Fibroblast of pulmonary artery (primary cell): ENCODE data around the gene FOXE3.

ENCODE experiments used
- DNase-seq: peaks from one replicate; pipeline ENCODE4 v3.0.0-alpha.2; 2010; ENCODE audit warnings: low read depth
- H3K4me3 ChIP-seq: replicated peaks from 2 replicates; pipeline ENCODE4 v1.5.1; 2011; ENCODE audit warnings: low read depth, mild to moderate bottlenecking, control low read depth, low read length, moderate library complexity
- TF ChIP-seq, protein P1 (sequence below): IDR thresholded peaks from 2 replicates; pipeline ENCODE4 v1.5.1; 2011; ENCODE audit warnings: mild to moderate bottlenecking, control low read depth, low read length, inconsistent platforms; ENCODE audit errors: missing control alignments

Gene FOXE3

DNA sequence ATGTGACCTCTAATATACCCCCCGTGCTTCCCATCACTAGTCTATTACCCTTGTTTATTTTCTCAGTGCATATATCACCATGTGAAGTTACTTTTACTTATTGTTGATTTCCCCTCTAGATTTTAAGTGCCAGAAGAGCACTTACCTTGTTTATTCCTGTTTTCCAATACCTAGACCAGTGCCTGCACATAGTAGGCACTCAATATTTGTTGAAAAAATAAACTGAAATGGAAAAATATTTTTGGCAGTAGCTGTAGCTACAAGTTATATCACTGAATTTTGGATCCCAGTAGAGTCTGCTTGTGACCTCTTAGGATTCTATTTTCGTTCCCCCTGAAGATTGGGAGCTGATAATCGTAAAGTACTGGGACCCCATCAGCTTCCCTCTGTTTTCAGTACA, 32.0 kb upstream of the FOXE3 start:
- TF ChIP-seq, protein P1, sequence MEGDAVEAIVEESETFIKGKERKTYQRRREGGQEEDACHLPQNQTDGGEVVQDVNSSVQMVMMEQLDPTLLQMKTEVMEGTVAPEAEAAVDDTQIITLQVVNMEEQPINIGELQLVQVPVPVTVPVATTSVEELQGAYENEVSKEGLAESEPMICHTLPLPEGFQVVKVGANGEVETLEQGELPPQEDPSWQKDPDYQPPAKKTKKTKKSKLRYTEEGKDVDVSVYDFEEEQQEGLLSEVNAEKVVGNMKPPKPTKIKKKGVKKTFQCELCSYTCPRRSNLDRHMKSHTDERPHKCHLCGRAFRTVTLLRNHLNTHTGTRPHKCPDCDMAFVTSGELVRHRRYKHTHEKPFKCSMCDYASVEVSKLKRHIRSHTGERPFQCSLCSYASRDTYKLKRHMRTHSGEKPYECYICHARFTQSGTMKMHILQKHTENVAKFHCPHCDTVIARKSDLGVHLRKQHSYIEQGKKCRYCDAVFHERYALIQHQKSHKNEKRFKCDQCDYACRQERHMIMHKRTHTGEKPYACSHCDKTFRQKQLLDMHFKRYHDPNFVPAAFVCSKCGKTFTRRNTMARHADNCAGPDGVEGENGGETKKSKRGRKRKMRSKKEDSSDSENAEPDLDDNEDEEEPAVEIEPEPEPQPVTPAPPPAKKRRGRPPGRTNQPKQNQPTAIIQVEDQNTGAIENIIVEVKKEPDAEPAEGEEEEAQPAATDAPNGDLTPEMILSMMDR = no peak
- no peak for DNase-seq
- no peak overlapping the region for H3K4me3 ChIP-seq

DNA sequence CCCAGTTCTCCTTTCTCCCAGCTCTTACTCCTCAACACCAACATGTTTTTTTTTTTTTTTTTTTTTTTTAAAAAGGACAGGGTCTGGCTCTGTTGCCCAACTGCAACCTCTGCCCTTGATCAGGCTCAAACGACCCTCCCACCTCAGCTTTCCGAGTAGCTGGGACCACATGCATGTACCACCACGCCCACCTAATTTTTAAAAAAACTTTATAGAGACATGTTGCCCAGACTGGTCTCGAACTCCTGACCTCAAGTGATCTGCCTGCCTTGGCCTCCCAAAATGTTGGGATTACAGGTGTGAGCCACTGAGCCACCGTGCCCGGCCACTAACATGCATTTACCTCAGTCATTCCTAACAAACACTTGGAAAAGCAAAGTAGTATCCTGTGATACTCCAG, 31.1 kb upstream of the FOXE3 start:
- DNase-seq = no peak
- H3K4me3 ChIP-seq = no peak overlapping the region
- TF ChIP-seq, protein P1 = no peak

DNA sequence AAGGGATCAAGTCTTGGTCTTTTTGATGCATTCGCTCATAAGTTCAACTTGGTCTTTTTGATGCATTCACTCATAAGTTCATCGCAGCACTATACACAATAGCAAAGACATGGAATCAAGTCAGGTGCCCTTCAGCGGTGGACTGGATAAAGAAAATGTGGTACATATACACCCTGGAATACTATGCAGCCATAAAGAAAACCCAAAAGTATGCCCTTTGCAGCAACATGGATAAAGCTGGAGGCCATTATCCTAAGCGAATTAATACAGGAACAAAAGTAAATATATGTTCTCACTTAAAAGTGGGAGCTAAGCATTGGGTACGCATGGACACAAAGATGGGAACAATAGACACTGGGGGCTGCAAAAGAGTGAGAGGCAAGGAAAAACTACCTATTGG, 29.8 kb upstream of the FOXE3 start:
- no peak for DNase-seq
- TF ChIP-seq, protein P1 = no peak

DNA sequence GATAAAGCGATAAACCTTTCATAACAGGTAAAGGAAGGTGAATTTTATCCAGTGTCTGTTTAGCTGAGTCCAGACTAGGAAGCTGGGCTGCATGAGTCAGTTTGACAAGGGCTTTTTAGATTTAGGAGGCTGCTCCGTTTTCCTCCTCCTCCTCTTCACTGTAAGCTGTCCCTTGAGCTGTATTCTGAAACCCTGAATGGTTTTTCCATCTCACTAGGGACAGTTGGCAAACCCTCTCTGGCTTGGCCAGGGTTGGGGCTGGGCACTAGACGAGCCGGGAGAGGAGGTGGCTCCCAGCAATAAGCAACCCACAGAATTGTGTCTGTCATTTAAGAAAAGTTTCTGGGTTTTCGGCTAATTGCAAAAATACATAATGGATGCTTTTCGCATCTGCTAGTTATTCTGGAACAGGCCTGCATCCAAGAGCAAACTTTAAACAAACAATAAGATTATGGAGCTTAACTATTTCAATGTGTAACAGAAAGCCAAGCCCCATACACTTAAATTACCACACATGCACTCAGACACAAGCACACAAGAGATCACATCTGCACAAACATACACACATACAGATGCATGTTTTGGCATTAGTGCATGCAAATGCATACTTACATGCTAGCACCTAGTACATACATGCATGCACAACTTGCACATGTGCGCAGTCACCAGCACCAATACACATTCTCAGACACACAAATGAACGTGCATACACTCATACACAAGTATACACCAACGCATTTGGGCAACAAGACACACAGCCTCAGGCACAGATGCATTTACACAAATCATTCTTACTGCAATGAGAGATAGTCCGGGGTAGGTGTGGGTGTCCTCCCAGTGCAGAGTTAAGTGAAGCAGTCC, 27.8 kb upstream of the FOXE3 start:
- no peak overlapping the region for H3K4me3 ChIP-seq
- TF ChIP-seq, protein P1 = no peak
- no peak for DNase-seq

More for the DNA sequence above, 29.8 kb upstream of the FOXE3 start:
- H3K4me3 ChIP-seq = no peak overlapping the region

DNA sequence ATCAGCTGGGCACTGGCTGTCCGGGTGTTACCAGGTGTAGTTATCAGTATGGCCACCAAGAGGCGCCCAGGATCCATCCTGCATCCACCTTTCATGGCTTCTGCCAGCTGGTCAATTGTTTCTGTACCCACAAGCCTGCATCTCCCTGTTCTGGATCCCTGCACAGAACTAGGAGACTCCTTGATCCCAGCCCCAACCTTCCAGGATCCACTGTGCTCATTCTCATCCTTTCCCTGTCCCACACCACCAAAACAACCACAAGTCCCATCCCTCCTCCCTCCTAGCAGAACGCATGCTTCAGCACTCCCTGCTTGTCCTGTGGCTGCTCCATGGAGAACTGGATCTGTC, 27.2 kb upstream of the FOXE3 start:
- peak; percentile 72 for DNase-seq
- TF ChIP-seq, protein P1 = peak; percentile 88
- no peak overlapping the region for H3K4me3 ChIP-seq

DNA sequence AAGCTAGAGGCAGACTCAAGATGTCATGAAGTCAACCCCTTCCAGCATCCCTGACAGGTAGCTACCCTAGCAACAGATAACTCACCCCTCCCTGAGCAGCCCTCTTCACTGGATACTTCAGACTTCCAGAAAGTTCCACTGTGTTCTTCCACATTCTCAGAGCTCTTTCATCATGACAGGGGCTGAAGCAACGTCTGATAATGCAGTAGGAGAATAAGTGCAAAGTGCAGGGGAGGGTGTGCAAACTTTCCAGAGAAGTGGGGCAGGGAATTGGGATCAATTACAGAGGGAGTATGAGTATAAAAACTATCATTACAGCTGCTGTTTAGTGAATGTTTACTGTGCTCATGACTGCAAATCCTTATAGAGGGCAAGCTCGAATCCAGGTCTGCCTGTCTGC, 26.4 kb upstream of the FOXE3 start:
- TF ChIP-seq, protein P1 = no peak
- no peak for DNase-seq
- no peak overlapping the region for H3K4me3 ChIP-seq

DNA sequence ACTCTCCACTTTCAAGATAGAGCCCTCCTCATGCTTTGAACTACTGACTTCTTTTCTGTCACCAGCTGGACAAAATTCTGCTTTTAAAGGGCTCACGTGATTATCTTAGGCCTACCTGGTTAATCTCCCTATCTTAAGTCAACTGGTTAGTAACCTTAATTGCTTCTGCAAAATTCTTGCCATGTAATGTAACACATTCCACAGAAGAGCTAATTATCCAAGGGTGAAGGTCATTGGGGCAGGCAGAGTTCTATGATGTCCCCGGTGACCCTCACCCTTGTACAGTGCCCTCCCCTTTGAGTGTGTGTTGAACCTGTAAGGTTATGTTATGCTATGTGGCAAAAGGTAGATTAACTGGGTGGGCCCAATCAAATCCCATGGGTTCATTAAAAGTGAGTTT, 25.2 kb upstream of the FOXE3 start:
- H3K4me3 ChIP-seq = no peak overlapping the region
- DNase-seq = no peak
- TF ChIP-seq, protein P1 = no peak
